Peyer's patch (tissue), 4 donors: Measurements from ENCODE around the gene OGDHL. TPM values are rescaled to one million over a fixed set of nuclear protein-coding genes. Genes with fewer than 3 reads are reported as not detected.
"Not testable (repeated sequence)": the region's sequence is repeated elsewhere in the genome, so short reads cannot be mapped to it uniquely, and the experiment has no call there.

Experiments used
- DNase-seq, 3 donors: peaks; one replicate each; pipeline ENCODE4 v3.0.0-alpha.2; 2017 to 2019
- H3K27ac ChIP-seq, 4 donors: fragments of 200-600 bp; sonication (generic); one replicate each; pipeline ENCODE4 v1.5.1; 2016 to 2019
- H3K27me3 ChIP-seq, 2 donors: fragments of 200-600 bp; sonication (generic); one replicate each; pipeline ENCODE4 v1.5.1; 2019
- H3K36me3 ChIP-seq, 3 donors: fragments of 200-600 bp; sonication (generic); one replicate each; pipeline ENCODE4 v1.5.1; 2016 to 2019
- H3K4me1 ChIP-seq, 4 donors: fragments of 200-600 bp; sonication (generic); one replicate each; pipeline ENCODE4 v1.5.1; 2016 to 2019
- H3K4me3 ChIP-seq, 4 donors: fragments of 200-600 bp; sonication (generic); 1 replicate in 3 of 4; 2 replicates in 1 of 4; pipeline ENCODE4 v1.5.1; 2016 to 2019; ENCODE audit warnings: mild to moderate bottlenecking in 1 of 4
- H3K9me3 ChIP-seq, 4 donors: fragments of 200-600 bp; sonication (generic); one replicate each; pipeline ENCODE4 v1.5.1; 2016 to 2019; ENCODE audit warnings: mild to moderate bottlenecking in 1 of 4
- CTCF ChIP-seq, 6 experiments: fragments of 450-650 bp in 4 of 6; fragments of 200-600 bp in 2 of 6; sonication (generic) in 1 of 6; IDR thresholded peaks; one replicate each; pipeline ENCODE4 v1.5.1; 2017 to 2019; ENCODE audit warnings: antibody characterized with exemption in 6 of 6, mild to moderate bottlenecking in 3 of 6, moderate library complexity in 1 of 6
- POLR2A ChIP-seq, 2 donors: fragments of 450-650 bp; IDR thresholded peaks; one replicate each; pipeline ENCODE4 v1.5.1; 2017; ENCODE audit warnings: antibody characterized with exemption in 2 of 2, mild to moderate bottlenecking in 2 of 2, moderate library complexity in 2 of 2
- total RNA-seq, 4 donors: library from RNA; depleted of rRNA; stranded (reverse); fragments of >200 nt; gene quantifications; one replicate each; pipeline ENCODE4 v1.1.0, GENCODE V29; 2016

Gene OGDHL
- total RNA-seq, 4 donors from 2014 or later = 1.7 to 4.3 (median 3.0) TPM

- H3K27ac ChIP-seq = no peak overlapping the region
- no peak for DNase-seq
- no peak for TF ChIP-seq POLR2A (IDR thresholded peaks at IDR 0.05)
- TF ChIP-seq CTCF (IDR thresholded peaks at IDR 0.05) = no peak
- no peaks in the 10 kb centered on the region for H3K36me3 ChIP-seq
- no peaks in the 10 kb centered on the region for H3K4me1 ChIP-seq
- no peaks in the 10 kb centered on the region for H3K9me3 ChIP-seq
- no peaks in the 10 kb centered on the region for H3K27me3 ChIP-seq
- H3K4me3 ChIP-seq = no peak overlapping the region
Observed at GRCh38 chr10:49756031-49756430, 6.1 kb downstream of the OGDHL start.

- H3K4me3 ChIP-seq, H3K9me3 ChIP-seq, H3K27me3 ChIP-seq, DNase-seq, H3K4me1 ChIP-seq, H3K36me3 ChIP-seq, H3K27ac ChIP-seq: not testable (repeated sequence)
Observed at GRCh38 chr10:49754951-49755350, 7.2 kb downstream of the OGDHL start.

DNA sequence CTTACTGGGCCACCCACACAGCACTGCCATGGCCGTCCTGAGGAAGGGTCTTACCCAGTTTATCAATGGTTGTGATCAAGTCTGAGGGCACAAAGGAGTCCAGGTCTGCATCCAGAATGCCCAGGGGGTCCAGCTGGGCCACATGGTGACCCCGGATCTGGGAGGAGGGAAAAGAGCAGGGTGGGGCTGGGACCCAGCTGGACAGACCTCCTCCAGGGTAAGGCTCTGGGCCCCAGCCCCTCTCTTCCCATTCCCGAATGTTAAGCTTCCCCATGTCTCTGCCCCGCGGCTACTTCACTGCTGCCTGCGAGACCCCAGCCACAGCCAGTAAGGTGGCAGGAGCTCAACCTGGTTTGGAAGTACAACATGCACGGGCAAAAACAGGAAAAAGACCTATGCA, 9.5 kb downstream of the OGDHL start:
- no peaks in the 10 kb centered on the region for H3K36me3 ChIP-seq
- no peak for DNase-seq
- H3K4me1 ChIP-seq = no peaks in the 10 kb centered on the region
- no peaks in the 10 kb centered on the region for H3K27me3 ChIP-seq
- TF ChIP-seq POLR2A (IDR thresholded peaks at IDR 0.05) (no peak), CTCF (IDR thresholded peaks at IDR 0.05) (no peak)
- H3K4me3 ChIP-seq = no peak overlapping the region
- no peak overlapping the region for H3K27ac ChIP-seq
- no peaks in the 10 kb centered on the region for H3K9me3 ChIP-seq

GRCh38 chr10:49751636-49752510, 10.2 kb downstream of the OGDHL start:
- no peak overlapping the region for H3K4me3 ChIP-seq
- no peaks in the 10 kb centered on the region for H3K9me3 ChIP-seq
- TF ChIP-seq CTCF (IDR thresholded peaks at IDR 0.05) (no peak), POLR2A (IDR thresholded peaks at IDR 0.05) (no peak)
- no peaks in the 10 kb centered on the region for H3K36me3 ChIP-seq
- H3K27ac ChIP-seq = no peak overlapping the region
- no peak for DNase-seq
- H3K27me3 ChIP-seq = no peaks in the 10 kb centered on the region
- no peaks in the 10 kb centered on the region for H3K4me1 ChIP-seq

DNA sequence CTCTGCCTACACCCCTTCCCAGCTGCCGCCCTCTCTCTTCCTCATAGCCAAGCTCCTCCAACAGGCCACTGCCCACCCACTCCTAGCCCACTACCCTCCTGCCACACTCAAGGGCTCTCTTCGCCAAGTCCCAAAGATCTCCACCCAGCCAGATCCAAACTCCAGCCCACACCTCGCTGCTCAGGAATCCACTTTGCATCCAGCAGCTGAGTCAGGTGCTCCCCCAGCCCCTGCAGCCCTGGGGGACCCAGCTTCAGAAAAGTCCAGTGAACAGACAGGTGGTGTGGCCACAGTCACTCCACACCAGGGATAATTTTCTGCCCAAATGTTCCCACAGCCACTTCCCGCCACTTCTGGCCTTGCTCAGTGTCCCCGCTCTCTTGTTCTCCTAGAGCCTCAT, 10.9 kb downstream of the OGDHL start:
- no peak overlapping the region for H3K4me3 ChIP-seq
- no peaks in the 10 kb centered on the region for H3K9me3 ChIP-seq
- no peak for DNase-seq
- no peaks in the 10 kb centered on the region for H3K4me1 ChIP-seq
- no peak overlapping the region for H3K27ac ChIP-seq
- H3K27me3 ChIP-seq = no peaks in the 10 kb centered on the region
- no peak for TF ChIP-seq CTCF (IDR thresholded peaks at IDR 0.05)
- TF ChIP-seq POLR2A (IDR thresholded peaks at IDR 0.05) = no peak
- no peaks in the 10 kb centered on the region for H3K36me3 ChIP-seq

DNA sequence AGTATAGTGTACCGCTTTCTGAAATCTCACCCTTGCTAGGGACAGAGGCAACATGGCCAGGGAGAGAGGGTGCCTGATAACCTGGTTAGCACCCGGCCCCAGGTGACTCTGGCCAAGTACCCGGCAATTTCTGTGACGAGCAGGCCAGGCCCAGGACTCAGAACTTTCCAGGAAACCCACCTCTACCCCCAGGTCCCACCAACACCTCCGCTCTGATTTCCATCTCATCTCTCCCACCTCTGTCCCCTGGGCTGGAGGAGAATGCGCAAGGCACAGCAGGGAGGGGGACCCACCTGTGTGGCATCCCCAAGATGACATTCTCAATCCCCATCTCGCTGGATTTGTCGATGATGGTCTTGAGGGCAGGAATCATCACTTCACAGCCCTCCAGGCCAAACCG, 11.6 kb downstream of the OGDHL start:
- Histone ChIP-seq H3K9me3 (no peaks in the 10 kb centered on the region), H3K4me1 (no peaks in the 10 kb centered on the region), H3K27ac (no peak overlapping the region), H3K4me3 (no peak overlapping the region), H3K27me3 (no peaks in the 10 kb centered on the region), H3K36me3 (no peaks in the 10 kb centered on the region)
- TF ChIP-seq POLR2A (IDR thresholded peaks at IDR 0.05) (no peak), CTCF (IDR thresholded peaks at IDR 0.05) (no peak)
- no peak for DNase-seq
